GM19438 (cell line): ENCODE data around the gene SNX25.

Experiments used
- ATAC-seq: cut with Tn5 transposase; IDR thresholded peaks from one replicate; pipeline ENCODE4 v1.9.1; 2021; ENCODE audit warnings: low read depth; ENCODE audit not compliant: unreplicated experiment

Gene SNX25

DNA sequence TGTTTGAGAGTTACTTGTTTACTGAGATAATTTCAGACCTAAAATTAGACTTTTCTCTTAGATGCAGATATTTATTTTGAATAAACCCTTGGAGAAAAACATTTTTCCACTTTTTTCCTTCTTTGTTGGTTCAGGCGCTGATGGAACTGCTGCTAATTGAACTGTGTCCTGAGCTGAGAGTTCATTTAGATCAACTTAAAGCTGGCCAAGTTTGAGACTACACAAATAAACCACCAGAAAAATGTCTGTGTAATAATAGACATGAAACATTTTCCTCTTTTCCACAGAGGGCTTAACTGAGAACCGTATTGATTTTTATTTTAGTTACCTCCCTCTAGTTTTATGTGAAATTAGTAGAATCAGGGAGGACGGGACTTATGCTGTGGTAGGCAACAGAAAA is 153.9 kb downstream of the SNX25 start:
- no peak for ATAC-seq

DNA sequence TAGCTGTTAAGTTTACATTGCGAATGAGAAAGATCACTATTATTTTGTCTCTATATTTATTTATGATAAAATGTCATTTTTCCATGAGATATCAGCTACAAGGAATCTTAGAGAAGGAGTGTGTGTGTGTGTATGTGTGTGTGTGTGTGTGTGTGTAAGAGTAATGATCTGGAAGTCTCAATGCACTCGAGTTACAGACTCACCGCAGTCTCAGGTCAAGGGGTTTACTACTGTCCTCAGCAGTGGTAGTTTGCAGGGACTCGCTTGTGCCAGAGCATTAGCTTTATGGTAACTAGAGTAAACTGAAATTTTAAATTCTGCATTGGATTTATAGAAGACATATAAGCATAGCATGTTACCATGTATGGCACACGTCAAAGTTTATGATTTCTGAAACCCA is 155.5 kb downstream of the SNX25 start:
- ATAC-seq, result no peak

DNA sequence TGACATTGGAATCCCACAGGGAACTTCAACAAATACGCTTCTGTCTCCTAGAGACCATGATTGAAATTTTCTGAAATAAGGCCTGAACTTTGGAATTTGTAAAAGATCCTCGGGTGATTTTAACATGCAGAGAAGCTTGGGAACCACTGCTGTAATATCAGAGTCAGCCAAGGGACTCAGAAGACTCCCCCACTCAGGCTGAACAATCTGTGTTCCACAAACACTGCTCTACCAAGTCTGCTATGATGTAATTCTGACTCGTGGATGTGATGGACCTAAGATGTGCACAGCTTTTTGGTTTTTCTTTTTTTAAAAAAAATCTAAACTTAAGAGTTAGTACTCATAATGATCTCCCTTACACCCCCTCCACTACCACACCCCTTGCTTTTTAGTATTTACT is 160.3 kb downstream of the SNX25 start:
- ATAC-seq, result no peak

DNA sequence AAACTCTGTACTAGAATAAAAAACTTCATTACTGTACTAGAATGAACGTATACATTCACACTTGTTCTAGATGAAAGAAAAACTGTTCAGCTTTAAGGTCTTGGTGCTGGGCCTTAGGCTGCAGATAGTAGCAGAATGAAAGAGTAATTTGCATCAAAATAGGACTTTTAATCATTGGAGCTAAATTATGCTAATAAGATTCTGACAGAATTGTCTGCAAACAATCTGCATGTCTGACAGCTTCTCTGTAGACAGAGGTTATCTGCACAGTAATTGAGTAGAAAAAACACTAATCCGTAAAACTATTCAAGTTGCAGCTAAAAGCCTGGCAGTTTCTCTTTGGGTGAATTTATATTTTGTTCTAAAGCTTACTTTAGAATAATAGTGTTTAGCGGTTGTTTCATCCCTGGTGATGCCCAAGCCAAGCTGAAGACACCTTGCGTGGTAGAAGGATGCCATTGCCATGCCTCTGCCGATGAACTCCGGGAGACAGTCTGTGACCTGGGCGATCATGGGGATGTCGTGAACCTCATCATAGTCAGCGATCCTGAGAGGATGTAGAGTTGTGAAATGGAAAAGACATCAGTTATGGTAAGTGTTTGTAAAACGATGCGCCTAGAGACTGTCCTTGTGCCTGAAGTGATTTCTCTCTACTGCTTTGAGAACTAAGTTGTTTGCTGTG is 161.0 kb downstream of the SNX25 start:
- no peak for ATAC-seq

DNA sequence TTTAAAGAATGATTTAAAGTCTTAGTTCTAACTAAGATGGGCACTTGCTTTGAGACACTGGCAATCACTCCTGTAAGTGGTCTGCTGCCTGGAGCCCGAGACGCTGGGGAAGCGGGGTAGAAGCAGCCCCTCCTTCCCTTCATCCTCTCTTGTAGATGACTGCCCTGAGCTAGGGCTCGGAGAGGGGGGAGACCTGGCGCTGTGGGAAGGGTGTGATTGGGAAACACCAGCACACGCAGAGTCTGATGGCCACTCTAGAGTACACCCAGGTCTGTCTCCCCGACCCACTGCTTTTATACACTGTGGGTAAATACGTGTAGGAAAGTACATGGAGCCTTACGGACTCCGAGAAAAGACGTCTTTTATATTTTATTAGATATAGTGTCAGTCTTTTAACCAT is 162.3 kb downstream of the SNX25 start:
- no peak for ATAC-seq

DNA sequence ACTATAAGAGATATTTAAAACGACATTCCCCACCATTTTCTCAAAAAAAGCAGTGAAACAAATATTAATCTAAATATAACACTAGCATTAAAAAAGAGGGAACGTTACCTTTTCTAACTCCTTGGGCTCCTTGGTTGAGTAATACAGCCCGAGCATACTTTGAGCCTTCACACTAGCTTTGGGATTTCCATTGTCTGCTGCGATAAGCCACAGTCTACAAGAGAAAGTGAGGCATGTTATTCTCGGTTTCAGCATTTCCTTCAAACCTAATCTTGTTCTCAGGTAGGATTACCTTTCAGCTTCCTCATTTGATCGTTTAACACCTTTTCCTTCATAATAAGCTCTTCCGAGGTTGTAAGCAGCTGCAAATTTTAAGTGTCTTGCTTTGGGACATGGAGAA is 164.6 kb downstream of the SNX25 start:
- no peak for ATAC-seq

DNA sequence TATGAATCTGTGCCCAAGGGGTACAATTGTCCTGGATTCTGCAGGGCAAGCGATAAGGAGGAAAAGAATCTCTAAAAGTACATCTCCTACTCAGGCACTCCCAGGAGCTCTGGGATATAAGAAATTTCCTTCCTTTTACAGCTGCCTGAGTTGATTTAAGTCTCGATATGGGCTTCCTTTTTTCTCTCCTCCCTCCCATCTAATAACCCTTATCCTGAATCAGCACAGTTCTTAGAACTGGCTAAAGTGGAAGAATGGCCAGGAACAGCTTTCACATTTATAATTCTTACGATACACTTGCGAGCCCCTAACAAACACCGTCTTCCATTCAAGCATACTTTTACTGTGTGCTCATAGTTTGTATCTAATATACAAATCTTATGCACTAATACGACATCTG is 165.2 kb downstream of the SNX25 start:
- ATAC-seq, result no peak

DNA sequence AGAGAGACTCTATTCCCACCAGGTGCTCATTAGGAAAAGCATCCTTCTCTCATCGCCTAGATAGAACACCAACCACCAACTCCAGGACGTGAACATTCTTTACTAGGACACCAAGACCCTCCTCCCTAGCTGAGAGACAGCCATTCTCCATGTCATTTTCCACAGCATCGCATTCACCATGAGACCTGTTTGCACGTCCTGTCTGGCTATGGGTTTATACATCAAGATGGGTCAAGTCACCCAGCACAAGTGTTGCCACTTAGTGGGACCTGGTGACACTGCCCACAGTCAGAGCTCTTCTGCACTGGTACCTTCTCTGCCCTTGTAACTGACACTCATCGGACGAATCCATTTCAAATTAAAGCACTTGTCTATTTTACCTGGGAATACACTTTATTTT is 168.9 kb downstream of the SNX25 start:
- ATAC-seq, result no peak

DNA sequence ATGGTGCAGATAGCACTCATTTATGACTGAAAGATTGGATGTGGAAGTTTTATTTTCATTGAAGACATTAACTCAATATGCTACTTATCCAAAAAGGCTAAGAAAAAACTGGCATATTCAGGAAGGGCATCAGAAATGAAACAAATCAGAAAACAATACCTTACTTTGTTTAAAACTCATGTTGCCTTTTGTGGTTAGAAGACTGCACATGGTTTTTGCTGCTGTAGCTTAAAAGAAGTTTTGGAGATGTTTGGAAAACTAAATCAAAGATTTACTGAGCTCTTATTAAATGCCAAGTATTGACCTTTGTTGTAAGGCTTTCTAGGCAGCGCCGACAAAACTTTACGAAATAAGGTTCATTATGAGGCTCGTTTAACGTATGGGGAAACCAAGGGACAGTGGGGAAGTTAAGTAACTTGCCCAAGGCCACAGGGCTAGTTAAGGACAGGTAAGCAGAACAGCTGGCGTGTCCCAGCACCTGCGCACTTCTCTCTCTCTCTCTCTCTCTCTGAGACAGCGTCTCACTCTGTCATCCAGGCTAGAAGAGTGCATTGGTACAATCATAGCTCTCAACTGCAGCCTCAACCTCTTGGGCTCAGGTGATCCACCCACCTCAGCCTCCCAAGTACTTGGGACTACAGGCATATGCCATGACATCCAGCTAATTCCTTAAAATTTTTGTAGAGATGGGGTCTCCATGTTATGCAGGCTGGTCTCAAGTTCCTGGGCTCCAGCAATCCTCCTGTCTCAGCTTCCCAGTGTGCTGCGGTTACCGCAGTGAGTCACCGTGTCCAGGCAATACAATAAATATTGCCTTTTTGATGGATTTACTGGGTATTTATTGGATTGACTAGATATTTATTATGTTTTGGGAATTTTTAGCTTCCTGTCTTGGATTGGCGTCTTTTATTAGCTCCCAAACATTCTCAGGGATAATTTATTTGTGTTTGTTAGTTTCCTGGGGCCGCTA is 170.2 kb downstream of the SNX25 start:
- ATAC-seq, result no peak

DNA sequence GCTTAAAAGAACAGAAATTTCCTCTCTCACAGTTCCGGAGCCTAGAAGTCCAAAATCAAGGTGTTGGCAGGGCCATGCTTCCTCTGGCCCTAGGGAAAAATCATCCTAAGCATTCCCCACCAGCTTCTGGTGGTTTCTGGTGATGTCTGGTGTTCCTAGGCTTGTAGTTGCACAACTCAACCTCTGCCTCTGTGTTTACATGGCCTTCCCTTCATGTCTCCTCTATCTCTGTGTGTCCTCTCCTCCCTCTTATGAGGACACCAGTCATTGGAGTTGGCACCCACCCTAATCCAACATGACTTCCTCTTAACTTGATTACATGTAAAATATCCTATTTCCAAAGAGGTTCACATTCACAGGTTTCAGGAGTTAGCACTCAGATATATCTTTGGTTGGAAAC is 170.9 kb downstream of the SNX25 start:
- no peak for ATAC-seq

DNA sequence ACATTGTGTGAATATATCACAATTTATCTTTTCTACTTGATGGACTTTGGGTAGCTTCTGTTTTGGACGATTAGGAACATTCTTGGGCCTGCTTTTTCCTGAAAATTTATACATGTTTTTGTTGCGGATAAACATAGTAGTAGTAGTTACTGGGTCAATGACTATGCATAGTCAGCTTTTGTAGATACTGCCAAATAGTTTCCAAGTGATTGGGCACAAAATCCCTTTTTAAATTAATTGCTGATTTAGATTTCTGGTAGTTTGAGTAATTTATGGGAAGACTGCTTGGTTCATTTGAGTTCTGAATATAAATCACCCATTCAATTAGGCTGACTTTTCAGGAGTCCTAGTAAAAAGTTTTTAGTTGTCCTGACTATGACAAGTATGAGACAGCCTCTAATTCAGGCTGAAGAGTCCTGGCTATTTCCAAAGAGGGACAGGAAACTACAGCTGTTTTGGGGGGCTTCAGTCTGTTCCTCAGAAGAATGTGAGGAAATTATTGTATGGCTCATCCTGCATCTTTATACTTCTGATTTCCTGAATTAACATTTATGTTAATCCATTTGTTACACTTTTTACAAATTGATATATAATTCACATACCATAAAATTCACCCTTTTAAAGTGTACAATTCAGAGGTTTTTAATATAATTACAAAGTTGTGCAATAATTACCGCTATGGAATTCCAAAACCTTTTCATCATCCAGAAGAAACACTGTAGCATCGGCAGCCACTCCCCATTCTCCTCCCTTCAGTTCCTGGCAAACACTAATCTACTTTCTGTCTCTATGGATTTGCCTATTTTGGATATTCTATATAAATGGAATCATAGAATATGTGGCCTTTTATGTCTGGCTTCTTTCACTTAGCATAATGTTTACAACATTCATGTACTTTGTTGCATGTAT is 172.1 kb downstream of the SNX25 start:
- ATAC-seq, result no peak

DNA sequence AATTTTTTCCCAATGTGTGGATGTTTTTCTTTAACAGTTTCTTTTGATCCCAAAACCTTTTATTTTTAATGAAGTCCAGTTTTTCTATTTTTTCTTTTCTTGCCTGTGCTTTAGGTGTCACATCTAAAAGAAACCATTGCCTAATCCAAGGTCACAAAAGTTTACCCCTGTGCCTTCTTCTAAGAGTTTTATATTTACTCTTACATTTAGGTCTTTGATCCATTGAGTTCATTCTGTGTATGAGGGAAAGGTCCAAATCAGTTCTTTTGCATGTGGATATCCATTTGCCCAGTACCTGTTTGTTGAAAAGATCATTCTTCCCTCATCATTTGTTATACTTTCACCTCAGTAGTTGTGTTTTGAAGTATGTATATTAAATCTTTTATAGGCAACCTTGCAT is 173.4 kb downstream of the SNX25 start:
- ATAC-seq, result no peak

DNA sequence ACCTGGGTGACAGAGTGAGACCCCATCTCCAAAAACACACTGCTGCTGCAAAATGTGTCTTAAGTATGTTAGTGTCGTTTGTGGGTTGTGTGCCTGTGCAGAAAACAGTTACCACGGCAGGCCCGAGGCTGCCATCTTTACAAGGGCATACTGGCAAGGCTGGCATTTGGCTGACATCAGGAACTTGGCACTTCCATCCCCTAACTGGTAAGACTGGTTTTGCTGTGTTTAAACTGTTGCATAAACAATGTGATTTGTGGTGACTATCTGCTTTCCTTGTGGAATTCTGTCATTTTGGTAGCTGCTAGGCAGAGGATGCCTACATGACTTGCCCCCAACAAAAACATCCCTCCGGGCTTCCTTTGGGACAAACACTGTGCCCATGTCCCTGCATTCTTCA is 174.1 kb downstream of the SNX25 start:
- ATAC-seq, result no peak

DNA sequence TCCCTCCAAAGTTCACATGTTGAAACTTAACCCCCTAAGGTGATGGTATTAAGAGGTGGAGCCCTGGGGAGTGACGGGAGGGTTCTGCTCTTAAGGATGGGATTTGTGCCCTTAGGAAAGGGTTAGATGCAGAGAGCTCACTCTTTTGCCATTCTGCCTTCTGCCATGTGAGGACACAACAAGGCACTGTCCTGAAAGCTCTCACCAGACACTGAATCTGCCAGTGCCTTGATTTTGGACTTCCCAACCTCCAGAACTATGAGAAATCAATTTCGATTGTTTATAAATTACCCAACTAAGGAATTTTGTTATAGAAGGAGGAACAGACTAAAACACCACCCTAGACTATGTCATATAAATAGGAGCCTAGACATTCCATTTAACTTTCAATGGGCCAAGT is 174.7 kb downstream of the SNX25 start:
- no peak for ATAC-seq

DNA sequence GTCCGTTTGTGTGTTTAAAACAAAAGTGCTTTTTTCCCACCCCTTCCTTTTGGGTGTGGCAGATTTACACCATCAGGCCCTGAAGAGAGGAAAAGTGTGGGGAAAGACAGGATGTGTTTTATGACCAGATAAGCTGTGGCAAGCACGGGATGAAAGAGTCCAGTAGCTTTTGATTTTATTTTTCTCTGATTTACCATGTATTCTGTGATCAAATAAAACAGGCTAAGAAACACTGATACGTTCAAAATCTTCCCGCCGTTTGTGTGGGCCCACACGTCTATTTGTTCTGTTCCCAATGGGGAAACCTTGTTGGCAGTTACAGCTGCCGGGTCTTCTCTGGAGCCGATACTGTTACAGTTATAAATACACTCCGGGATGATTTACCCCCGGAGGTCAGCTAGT is 175.5 kb downstream of the SNX25 start:
- no peak for ATAC-seq

DNA sequence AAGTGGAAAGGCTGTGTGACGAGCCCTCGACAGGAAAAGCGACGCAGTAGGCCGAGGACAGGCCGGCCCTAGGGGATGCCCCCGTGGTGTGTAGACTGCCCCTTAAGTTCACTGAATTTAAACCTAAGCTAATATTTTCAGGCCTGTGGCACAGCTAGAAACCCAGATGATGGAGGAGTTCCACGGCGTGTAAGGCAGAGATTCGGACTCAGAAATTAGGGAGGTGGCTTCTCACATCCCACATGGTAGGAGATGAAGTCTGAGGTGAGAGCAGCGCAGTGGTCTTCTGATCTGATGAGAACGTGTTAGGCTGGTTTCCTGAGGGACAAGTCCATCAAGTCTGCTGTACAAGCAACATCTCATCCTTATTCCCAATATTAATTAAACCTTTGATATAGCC is 178.6 kb downstream of the SNX25 start:
- ATAC-seq, result no peak

DNA sequence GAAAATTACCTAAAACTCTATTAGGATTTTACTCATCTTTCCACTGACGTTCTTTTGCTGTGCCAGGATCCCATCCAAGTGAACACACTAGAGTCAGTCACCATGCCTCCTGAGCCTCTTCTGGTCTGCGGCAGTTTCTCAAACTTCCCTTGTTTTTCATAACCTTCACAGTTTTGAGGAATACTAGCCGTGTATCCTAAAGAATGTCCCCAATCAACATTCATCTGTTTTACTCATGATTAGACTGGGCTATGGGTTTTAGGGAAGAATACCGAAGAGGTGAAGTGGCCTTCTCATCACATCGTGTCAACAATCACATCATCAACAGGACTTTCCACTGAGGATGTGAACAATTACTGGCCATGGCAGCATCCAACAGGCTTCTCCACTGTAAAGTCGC is 181.5 kb downstream of the SNX25 start:
- ATAC-seq, result no peak

DNA sequence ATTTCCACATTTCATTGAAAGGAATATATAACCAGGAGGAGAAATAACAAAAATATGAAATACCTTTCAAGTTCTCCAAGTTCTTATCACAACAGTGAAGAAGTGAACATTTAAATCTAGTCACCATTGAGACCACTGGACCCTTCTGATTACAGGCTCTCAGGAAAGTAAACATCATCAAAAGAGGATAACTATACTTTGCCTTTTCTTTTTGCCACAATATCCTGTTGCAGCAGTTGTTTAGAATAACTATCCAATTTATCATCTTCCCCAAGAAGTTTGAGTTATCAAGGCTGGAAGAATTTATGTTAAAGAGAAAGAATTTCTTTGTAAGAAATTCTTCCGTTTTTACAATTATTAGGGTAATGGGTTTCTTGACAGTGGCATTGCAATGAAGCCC is 182.8 kb downstream of the SNX25 start:
- ATAC-seq, result no peak

DNA sequence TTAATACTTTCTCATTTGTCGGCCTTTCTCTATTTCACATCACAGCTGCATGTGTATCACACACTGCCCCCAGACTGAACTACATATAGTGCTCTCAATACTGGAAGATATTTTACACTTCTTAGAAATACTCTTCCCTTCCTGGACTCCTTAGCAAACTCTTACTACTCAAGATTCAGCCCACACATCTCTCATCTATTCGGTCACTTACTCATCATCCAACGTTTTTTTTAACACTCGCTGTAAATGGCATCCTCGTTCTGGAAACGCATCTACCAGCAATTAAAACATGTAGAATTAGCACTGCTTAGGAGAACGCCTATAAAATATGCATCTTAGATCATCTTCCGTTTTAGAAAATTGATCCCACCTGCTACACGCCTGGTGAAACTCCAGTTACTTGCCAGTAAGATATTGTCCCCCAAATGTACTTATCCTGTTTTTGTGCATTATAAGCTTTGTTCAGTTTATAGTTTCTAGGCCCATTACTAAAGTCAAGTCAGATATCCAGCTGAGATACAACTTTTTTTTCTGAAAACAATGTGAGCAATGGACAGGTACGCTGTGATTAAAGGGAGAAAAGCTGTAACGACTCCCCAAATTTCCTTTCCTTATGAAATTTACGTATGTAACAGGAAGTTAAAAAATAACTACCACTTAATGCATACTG is 185.3 kb downstream of the SNX25 start:
- no peak for ATAC-seq

DNA sequence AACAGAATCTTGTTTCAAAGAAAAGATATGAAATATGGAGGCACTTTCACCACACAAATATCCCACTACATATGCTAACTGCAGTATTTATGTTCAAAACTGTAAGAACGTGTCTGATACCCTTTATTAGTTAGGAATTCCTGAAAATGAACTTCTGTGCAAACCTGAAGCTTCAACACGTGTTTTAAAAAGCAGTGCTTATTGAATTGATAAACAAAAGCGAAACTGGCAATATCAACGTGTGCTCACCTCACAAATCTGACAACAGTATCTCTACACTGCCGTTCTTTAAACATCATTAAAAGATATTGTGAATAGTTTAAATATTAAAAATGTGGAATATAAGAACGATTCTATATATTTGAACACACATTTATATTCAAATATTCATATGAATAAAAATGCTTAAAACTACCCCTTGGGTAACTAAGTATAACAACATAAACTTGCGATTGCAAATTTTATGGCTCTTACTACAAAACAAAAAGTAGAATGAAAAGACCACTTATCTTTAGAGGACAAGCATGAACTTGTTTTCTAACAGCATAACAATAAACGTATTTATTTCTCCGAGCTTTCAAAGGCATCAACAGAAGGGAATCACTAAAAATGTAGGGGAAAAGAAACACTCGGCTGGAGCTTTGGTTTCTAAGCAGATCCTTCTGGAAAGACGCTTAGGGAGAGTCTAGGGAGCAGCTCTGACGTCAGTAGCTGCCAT is 186.0 kb downstream of the SNX25 start, which contains the start of gene LRP2BP:
Gene LRP2BP (minus strand): TSS at position 687 of the 718 bp plus-strand sequence. CDS start 17,738 bp downstream, outside the sequence.
- no peak for ATAC-seq
